Ovary (tissue), 9 donors: ENCODE data around the gene TSGA10. TPM values are rescaled to one million over a fixed set of nuclear protein-coding genes. Genes with fewer than 3 reads are reported as not detected.
"Not testable (repeated sequence)": the region's sequence is repeated elsewhere in the genome, so short reads cannot be mapped to it uniquely, and the experiment has no call there.

Experiments
- DNase-seq, 5 donors: peaks; one replicate each; pipeline ENCODE4 v3.0.0-alpha.2; 2019 to 2020
- H3K27ac ChIP-seq, 2 donors: fragments of 200-600 bp; one replicate each; pipeline versions ENCODE4 v1.5.1 to v1.8.0; 2019 to 2022
- H3K27me3 ChIP-seq: fragments of 200-600 bp; one replicate; pipeline ENCODE4 v1.8.0; 2022
- H3K36me3 ChIP-seq: fragments of 200-600 bp; sonication (generic); one replicate; pipeline ENCODE4 v1.5.1; 2019
- H3K4me1 ChIP-seq: one replicate; pipeline ENCODE4 v1.8.1; 2013; ENCODE audit warnings: mild to moderate bottlenecking, moderate library complexity; ENCODE audit not compliant: insufficient read depth
- H3K4me3 ChIP-seq: fragments of 200-600 bp; sonication (generic); one replicate; pipeline ENCODE4 v1.5.1; 2017
- H3K9me3 ChIP-seq, 2 donors: fragments of 200-600 bp in 1 of 2; sonication (generic) in 1 of 2; one replicate each; pipeline versions ENCODE4 v1.5.1 to v1.8.1; 2013 to 2019; ENCODE audit warnings: mild to moderate bottlenecking in 1 of 2, moderate library complexity in 1 of 2
- EP300 ChIP-seq: sonication (generic); formaldehyde crosslinking; IDR thresholded peaks from one replicate; pipeline ENCODE4 v1.6.1; 2017; ENCODE audit warnings: antibody characterized with exemption
- POLR2A ChIP-seq: fragments of 450-650 bp; IDR thresholded peaks from one replicate; pipeline ENCODE4 v1.6.1; 2017; ENCODE audit warnings: antibody characterized with exemption, mild to moderate bottlenecking, moderate library complexity
- WGBS, 3 donors: extraction: QIAGEN DNeasy Blood & Tissue Kit in 1 of 3; methylation state at CpG; one replicate each; pipeline versions ENCODE4 v1.1.5 to v1.1.7; 2013 to 2017; 5-methylcytosine and 5-hydroxymethylcytosine counted together
- intact Hi-C, 4 donors: fragments of 100-400 bp; cut with DNase I; formaldehyde crosslinking; loops; one replicate each; pipeline versions ENCODE4 v1.11.0 to v1.15.1; 2022 to 2023
- polyA plus RNA-seq, 2 donors: library from polyadenylated mRNA; stranded (reverse); fragments of 200-250 nt in 1 of 2; fragments of 350-450 nt in 1 of 2; fragmentation: Illumina TruSeq in 1 of 2; extraction: RNeasy Lipid Tissue Mini Kit (QIAGEN cat#74804) in 1 of 2; gene quantifications; one replicate each; pipeline ENCODE4 v1.2.3, GENCODE V29; 2013 to 2014
- total RNA-seq, 7 donors: library from RNA; depleted of rRNA in 2 of 7; stranded (reverse); fragments of >200 nt in 2 of 7; fragmentation: NEBNext Ultra II Directional in 3 of 7; extraction: Animal tissue kit (Norgen Biotek cat#: 25700) in 3 of 7; gene quantifications; one replicate each; pipeline versions ENCODE4 v1.1.0 to v1.2.4, GENCODE V29; 2016 to 2023
- TF ChIP-seq, protein P1 (sequence below), 3 donors: fragments of 450-650 bp in 2 of 3; fragments of 200-600 bp in 1 of 3; IDR thresholded peaks; one replicate each; pipeline versions ENCODE4 v1.5.1 to v1.8.0; 2016 to 2022; ENCODE audit warnings: antibody characterized with exemption in 3 of 3, mild to moderate bottlenecking in 1 of 3
- donor health status: DM: no; HTN: no; CAD: no; lungs with moderate emphysema.
- donor health status: DM: no; HTN: no; CAD: no.
- donor health status: Bipolar disorder and iron deficiency.
- donor health status: DM: yes; HTN: yes; CAD: no.
- donor health status: DM: no; HTN: no; CAD: no.
- donor health status: DM: yes; HTN: yes; CAD: no.

Gene TSGA10
- total and polyA plus RNA-seq, 9 donors = 1.8 to 35.5 (median 8.6) TPM

DNA sequence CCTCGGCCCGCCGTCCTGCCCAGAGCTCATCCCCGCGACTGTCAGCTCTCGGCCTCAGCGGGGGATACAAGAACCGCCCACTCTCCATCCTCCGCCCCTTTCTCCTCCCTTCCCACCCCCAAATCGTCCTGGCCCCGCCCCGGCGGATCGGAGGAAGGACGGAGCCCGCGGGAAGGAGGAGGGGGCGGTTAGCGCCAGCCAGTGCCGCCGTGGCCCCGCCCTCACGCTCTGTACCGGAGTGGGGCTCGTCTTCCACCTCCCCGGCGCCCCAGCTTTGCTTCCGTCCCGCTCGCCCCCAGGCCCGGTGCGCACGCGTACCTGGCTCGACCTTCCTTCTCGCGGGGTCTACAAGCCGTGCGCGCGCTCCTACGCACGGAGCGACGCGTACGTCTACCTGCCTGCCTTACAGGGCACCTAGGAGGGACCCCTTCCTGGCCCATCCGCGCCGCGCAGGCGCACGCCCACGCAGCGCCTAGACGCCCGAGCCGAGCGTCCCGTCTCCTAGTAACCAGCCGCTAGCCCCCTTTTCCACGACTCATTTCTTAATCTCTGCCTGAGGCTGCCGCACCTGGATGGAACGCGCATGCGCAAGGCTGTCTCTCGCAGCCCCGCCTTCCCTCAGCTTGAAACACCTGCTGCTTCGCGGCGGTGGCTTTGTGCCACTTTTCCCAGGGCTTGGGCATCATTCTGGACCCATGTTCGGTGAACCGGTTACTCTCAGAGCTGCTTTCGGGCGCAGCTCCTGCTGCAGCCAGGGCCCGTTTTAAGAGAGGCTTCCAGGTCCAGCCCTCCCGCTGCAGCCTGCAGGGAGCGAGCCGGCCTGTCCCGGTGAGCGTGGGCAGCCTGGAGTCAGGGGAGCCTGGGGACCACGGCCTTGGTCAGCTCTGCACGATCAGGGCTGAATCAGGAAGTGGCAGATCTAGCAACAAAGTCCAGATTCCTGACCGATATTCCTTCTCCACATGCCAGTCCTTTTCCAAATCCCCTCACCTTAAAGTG is 13.3 kb downstream of the TSGA10 start, which contains the start of gene C2orf15:
C2orf15 (plus strand) TSS at position 598 of the 999 bp plus-strand sequence. CDS start 8,852 bp downstream, outside the sequence.
- DNase-seq = peak; percentile 94 to 95 (median 95)
- 0 to 1% (median 1%) methylated on average over 70 to 84 of the region's 84 CpGs for WGBS, 3 donors
- TF ChIP-seq POLR2A (no peak), EP300 (no peak)
- TF ChIP-seq, protein P1, sequence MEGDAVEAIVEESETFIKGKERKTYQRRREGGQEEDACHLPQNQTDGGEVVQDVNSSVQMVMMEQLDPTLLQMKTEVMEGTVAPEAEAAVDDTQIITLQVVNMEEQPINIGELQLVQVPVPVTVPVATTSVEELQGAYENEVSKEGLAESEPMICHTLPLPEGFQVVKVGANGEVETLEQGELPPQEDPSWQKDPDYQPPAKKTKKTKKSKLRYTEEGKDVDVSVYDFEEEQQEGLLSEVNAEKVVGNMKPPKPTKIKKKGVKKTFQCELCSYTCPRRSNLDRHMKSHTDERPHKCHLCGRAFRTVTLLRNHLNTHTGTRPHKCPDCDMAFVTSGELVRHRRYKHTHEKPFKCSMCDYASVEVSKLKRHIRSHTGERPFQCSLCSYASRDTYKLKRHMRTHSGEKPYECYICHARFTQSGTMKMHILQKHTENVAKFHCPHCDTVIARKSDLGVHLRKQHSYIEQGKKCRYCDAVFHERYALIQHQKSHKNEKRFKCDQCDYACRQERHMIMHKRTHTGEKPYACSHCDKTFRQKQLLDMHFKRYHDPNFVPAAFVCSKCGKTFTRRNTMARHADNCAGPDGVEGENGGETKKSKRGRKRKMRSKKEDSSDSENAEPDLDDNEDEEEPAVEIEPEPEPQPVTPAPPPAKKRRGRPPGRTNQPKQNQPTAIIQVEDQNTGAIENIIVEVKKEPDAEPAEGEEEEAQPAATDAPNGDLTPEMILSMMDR (IDR thresholded peaks at IDR 0.05) = no peak
- no peaks in the 10 kb centered on the region for H3K9me3 ChIP-seq
- no peaks in the 10 kb centered on the region for H3K27me3 ChIP-seq
- H3K4me3 ChIP-seq = peak within 1 kb of the TSS; percentile 78
- H3K27ac ChIP-seq = peak within 1 kb of the TSS; percentile 69 to 86
- H3K4me1 ChIP-seq = no peaks in the 10 kb centered on the region
- intact Hi-C loops = no loop called here
- no peaks in the 10 kb centered on the region for H3K36me3 ChIP-seq

DNA sequence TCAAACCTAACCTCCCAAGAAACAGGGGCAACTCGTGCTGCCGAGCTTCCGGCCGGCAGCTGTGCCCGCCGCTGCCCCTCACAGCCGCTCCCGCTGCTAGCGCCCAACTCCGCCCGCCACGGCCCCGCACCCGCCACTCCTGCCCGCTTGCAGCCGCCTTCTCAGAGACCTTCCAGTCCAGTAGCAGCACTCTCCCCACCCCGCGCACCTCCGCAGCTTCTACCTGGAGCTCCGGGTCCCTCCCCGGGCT is 14.0 kb downstream of the TSGA10 start:
- Histone ChIP-seq H3K27me3 (no peaks in the 10 kb centered on the region), H3K4me1 (no peaks in the 10 kb centered on the region), H3K9me3 (no peaks in the 10 kb centered on the region), H3K36me3 (no peaks in the 10 kb centered on the region), H3K27ac (peak overlapping the region; percentile 69 to 86), H3K4me3 (peak overlapping the region; percentile 78)
- 1% methylated on average over 21 of the region's 21 CpGs for WGBS, 3 donors
- intact Hi-C loops = no loop called here
- DNase-seq = no peak
- TF ChIP-seq, protein P1 (IDR thresholded peaks at IDR 0.05) = no peak
- TF ChIP-seq POLR2A = peak; percentile 84

DNA sequence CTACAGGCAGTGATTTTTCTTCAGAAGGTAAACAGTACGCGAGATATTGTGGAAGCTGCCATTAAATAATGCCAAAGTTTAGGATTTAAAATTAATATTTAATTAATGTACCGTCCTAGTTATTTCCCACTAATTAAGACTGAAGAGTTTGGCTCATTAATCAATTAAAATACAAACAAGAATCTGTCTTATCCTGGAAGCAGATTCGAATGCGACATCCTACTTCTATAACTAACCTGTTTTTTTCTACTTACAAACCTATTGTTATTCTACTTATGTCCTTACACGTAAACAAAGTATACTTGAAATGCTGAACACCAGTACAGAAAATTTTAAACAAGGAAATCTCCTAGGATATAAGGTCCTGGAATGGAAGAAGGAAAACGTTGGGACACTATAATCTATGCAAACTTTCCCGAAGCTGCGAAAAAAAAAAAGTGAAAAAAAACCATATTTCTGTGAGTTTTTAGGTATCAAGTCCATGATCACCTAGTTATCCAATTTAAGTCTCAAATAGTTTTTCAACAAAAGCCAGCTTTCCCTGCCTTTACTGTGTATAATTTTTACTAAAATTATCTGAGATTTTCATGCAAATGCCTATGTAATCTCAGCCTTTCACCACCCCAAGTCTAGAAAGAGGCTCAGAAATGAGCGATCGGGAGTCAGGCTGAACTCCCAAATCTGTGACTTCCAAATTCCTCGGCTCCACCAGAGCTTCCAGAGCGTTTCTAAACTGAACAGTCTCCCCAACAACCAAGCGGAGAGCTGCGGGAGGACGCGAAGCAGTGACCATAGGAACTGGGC is 14.5 kb downstream of the TSGA10 start:
- no peaks in the 10 kb centered on the region for H3K36me3 ChIP-seq
- no peak for DNase-seq
- H3K4me3 ChIP-seq = peak overlapping the region; percentile 78
- 16 to 23% (median 19%) methylated on average over 17 of the region's 17 CpGs for WGBS, 3 donors
- peak overlapping the region; percentile 69 to 86 for H3K27ac ChIP-seq
- no peaks in the 10 kb centered on the region for H3K27me3 ChIP-seq
- TF ChIP-seq EP300 (no peak), POLR2A (no peak)
- TF ChIP-seq, protein P1 (IDR thresholded peaks at IDR 0.05) = no peak
- H3K4me1 ChIP-seq = no peaks in the 10 kb centered on the region
- intact Hi-C loops = no loop called here
- no peaks in the 10 kb centered on the region for H3K9me3 ChIP-seq

DNA sequence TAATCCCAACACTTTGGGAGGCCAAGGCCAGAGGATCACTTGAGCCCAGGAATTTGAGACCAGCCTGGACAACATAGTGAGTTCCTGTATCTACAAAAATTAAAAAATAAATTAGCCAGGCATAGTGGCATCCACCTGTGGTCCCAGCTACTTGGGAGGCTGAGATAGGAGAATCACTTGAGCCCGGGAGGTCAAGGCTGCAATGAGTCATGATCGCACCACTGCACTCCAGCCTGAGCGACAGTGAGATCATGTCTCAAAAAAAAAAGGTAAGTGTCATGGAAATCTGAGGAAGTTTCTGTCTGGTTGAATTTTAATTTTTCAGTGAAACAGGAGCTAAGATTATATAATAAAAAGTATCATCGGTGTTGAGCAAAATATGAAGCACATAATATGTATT is 15.7 kb downstream of the TSGA10 start:
- intact Hi-C loops = no loop called here
- Histone ChIP-seq H3K27ac (no peak overlapping the region), H3K36me3 (no peaks in the 10 kb centered on the region), H3K27me3 (no peaks in the 10 kb centered on the region), H3K4me3 (no peak overlapping the region), H3K9me3 (no peaks in the 10 kb centered on the region), H3K4me1 (no peaks in the 10 kb centered on the region)
- no peak for DNase-seq
- WGBS, 3 donors = 93 to 98% (median 96%) methylated on average over 4 of the region's 4 CpGs
- TF ChIP-seq, protein P1 (IDR thresholded peaks at IDR 0.05) = no peak
- TF ChIP-seq EP300 (no peak), POLR2A (no peak)

DNA sequence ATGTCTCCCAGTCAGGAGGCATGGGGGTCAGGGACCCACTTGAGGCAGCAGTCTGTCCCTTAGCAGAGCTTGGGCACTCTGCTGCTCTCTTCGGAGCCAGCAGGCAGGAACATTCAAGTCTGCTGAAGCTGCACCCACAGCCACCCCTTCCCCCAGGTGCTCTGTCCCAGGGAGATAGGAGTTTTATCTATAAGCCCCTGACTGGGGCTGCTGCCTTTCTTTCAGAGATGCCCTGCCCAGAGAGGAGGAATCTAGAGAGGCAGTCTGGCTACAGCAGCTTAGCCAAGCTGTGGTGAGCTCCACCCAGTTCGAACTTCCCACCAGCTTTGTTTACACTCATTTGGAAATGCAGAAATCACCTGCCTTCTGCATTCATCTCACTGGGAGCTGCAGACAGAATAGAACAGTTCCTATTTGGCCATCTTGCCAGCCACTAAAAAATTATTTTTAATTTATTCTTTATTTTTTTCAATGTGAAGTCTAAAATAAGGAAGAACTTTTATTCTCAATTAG is 19.6 kb downstream of the TSGA10 start:
- 95 to 99% (median 96%) methylated on average over 2 of the region's 2 CpGs for WGBS, 3 donors
- H3K27ac ChIP-seq, H3K4me1 ChIP-seq, DNase-seq, H3K27me3 ChIP-seq, H3K36me3 ChIP-seq, intact Hi-C loops, H3K9me3 ChIP-seq, H3K4me3 ChIP-seq: not testable (repeated sequence)
